Caco-2 (cell line): ENCODE data around the gene SQOR. TPM values are rescaled to one million over a fixed set of nuclear protein-coding genes. Genes with fewer than 3 reads are reported as not detected.

Source experiments
- BruUV-seq: library from RNA; stranded (reverse); fragments of 400-500 nt; replicated peaks from 2 replicates; lab custom pipeline; 2021; lab: Mats Ljungman, UMichigan
- CTCF ChIA-PET: fragments of 300-600 bp; sonication (Branson Sonifier 250); formaldehyde crosslinking; loops from one replicate; lab custom pipeline; 2022; ENCODE audit warnings: antibody characterized with exemption; lab: Charles Lee
- POLR2A ChIA-PET: fragments of 300-600 bp; sonication (Branson Sonifier 250); formaldehyde crosslinking; loops from one replicate; lab custom pipeline; 2022; ENCODE audit warnings: antibody characterized with exemption; lab: Charles Lee
- DNase-seq, 2 experiments: peaks; one replicate each; pipeline versions ENCODE4 v3.0.0 to v3.0.0-alpha.2; 2020 to 2022
- H3K27me3 ChIP-seq: replicated peaks from 2 replicates; pipeline ENCODE4 v1.6.0; 2011; ENCODE audit warnings: low read length; ENCODE audit not compliant: control insufficient read depth, insufficient read depth
- H3K36me3 ChIP-seq: 2 replicates; pipeline ENCODE4 v1.5.1; 2011; ENCODE audit warnings: low read length; ENCODE audit not compliant: control insufficient read depth, insufficient read depth
- H3K4me1 ChIP-seq: fragments of 250-450 bp; sonication (Bioruptor Pico); 2 replicates; pipeline ENCODE4 v1.5.1; 2020; ENCODE audit warnings: mild to moderate bottlenecking
- H3K4me3 ChIP-seq: 2 replicates; pipeline ENCODE4 v1.5.1; 2011; ENCODE audit warnings: low read depth, mild to moderate bottlenecking, control low read depth, low read length
- H3K9me3 ChIP-seq: fragments of 250-450 bp; sonication (Bioruptor Pico); 2 replicates; pipeline ENCODE4 v1.5.1; 2020; ENCODE audit warnings: mild to moderate bottlenecking, moderate library complexity
- H3K27ac Mint-ChIP-seq: one replicate; pipeline ENCODE4 v1.8.0; 2022; ENCODE audit warnings: mixed read lengths; ENCODE audit not compliant: unreplicated experiment
- H3K27me3 Mint-ChIP-seq: one replicate; pipeline ENCODE4 v1.8.0; 2022; ENCODE audit warnings: mixed read lengths; ENCODE audit not compliant: insufficient read depth, unreplicated experiment
- H3K36me3 Mint-ChIP-seq: one replicate; pipeline ENCODE4 v1.8.0; 2022; ENCODE audit warnings: mild to moderate bottlenecking, mixed read lengths; ENCODE audit not compliant: insufficient read depth, unreplicated experiment
- H3K4me1 Mint-ChIP-seq: one replicate; pipeline ENCODE4 v1.8.0; 2022; ENCODE audit warnings: low read depth, mixed read lengths; ENCODE audit not compliant: unreplicated experiment
- H3K4me3 Mint-ChIP-seq: one replicate; pipeline ENCODE4 v1.8.0; 2022; ENCODE audit warnings: mild to moderate bottlenecking, moderate library complexity, mixed read lengths; ENCODE audit not compliant: unreplicated experiment
- H3K9me3 Mint-ChIP-seq: one replicate; pipeline ENCODE4 v1.8.0; 2022; ENCODE audit warnings: mixed read lengths; ENCODE audit not compliant: unreplicated experiment
- CTCF ChIP-seq, 2 experiments: fragments of 200-600 bp in 1 of 2; IDR thresholded peaks; 1 replicate in 1 of 2; 2 replicates in 1 of 2; pipeline versions ENCODE4 v1.5.1 to v1.8.0; 2011 to 2022; ENCODE audit warnings: antibody characterized with exemption in 1 of 2, control low read depth in 1 of 2, inconsistent platforms in 1 of 2, low read depth in 1 of 2, low read length in 1 of 2, mild to moderate bottlenecking in 1 of 2, moderate library complexity in 1 of 2; ENCODE audit not compliant: insufficient read depth in 1 of 2, severe bottlenecking in 1 of 2, unreplicated experiment in 1 of 2
- intact Hi-C: fragments of 100-400 bp; cut with micrococcal nuclease; formaldehyde crosslinking; loops from one replicate; pipeline ENCODE4 v1.10.0; 2022; ENCODE audit not compliant: unreplicated experiment
- total RNA-seq: library from RNA; stranded (reverse); gene quantifications from 2 replicates; pipeline ENCODE4 v1.2.3, GENCODE V29; 2022

SQOR gene
- total RNA-seq, 1 experiment from 2014 or later, result 5.0 TPM

- no peaks in the 10 kb centered on the region for H3K9me3 Mint-ChIP-seq
- H3K27me3 Mint-ChIP-seq, result peaks cover 3% of the 10 kb centered on the region
- H3K4me3 ChIP-seq, result no peak overlapping the region
- no peak for TF ChIP-seq CTCF (IDR thresholded peaks at IDR 0.05; ENCODE audit: insufficient read depth in 1 of 2, low read depth in 1 of 2, low read length in 1 of 2, severe bottlenecking in 1 of 2, unreplicated experiment in 1 of 2)
- H3K4me1 ChIP-seq, result no peaks in the 10 kb centered on the region
- H3K27ac Mint-ChIP-seq, result no peak overlapping the region
- no peaks in the 10 kb centered on the region for H3K36me3 ChIP-seq
- intact Hi-C loops, result no loop called here
- ChIA-PET POLR2A (no interaction called here), CTCF (no interaction called here)
- BruUV-seq, result no TSS peak
- DNase-seq, result no peak
- H3K4me1 Mint-ChIP-seq, result no peaks in the 10 kb centered on the region
- H3K36me3 Mint-ChIP-seq, result no peaks in the 10 kb centered on the region
- H3K4me3 Mint-ChIP-seq, result no peak overlapping the region
- no peaks in the 10 kb centered on the region for H3K9me3 ChIP-seq
- H3K27me3 ChIP-seq, result no peaks in the 10 kb centered on the region
Observed at GRCh38 chr15:45677797-45678196, 43.0 kb downstream of the SQOR start.

- POLR2A ChIA-PET, result interaction anchor here (0.6 kb wide), 1 partner anchor 9 kb away, joined by 3 read pairs; no protein-coding TSS in a partner anchor
Observed at GRCh38 chr15:45678459-45679178, 43.8 kb downstream of the SQOR start.

GRCh38 chr15:45684533-45684932 lies 49.7 kb downstream of the SQOR start:
- no TSS peak for BruUV-seq
- intact Hi-C loops, result no loop called here
- CTCF ChIA-PET, result no interaction called here
- Histone ChIP-seq H3K9me3 (no peaks in the 10 kb centered on the region), H3K4me3 (no peak overlapping the region), H3K36me3 (no peaks in the 10 kb centered on the region), H3K27me3 (no peaks in the 10 kb centered on the region), H3K4me1 (no peaks in the 10 kb centered on the region)
- POLR2A ChIA-PET, result no interaction called here
- Mint-ChIP-seq H3K27ac (no peak overlapping the region), H3K9me3 (no peaks in the 10 kb centered on the region), H3K27me3 (no peaks in the 10 kb centered on the region), H3K4me1 (no peaks in the 10 kb centered on the region), H3K36me3 (no peaks in the 10 kb centered on the region), H3K4me3 (no peak overlapping the region)
- no peak for DNase-seq
- no peak for TF ChIP-seq CTCF (IDR thresholded peaks at IDR 0.05; ENCODE audit: insufficient read depth in 1 of 2, low read depth in 1 of 2, low read length in 1 of 2, severe bottlenecking in 1 of 2, unreplicated experiment in 1 of 2)

More at GRCh38 chr15:45678459-45679178, 43.8 kb downstream of the SQOR start:
- no peaks in the 10 kb centered on the region for H3K4me1 ChIP-seq
- Mint-ChIP-seq H3K9me3 (no peaks in the 10 kb centered on the region), H3K4me1 (no peaks in the 10 kb centered on the region), H3K27me3 (peaks cover 3% of the 10 kb centered on the region), H3K36me3 (no peaks in the 10 kb centered on the region), H3K27ac (no peak overlapping the region), H3K4me3 (no peak overlapping the region)
- H3K9me3 ChIP-seq, result no peaks in the 10 kb centered on the region
- intact Hi-C loops, result no loop called here
- DNase-seq, result no peak
- H3K4me3 ChIP-seq, result no peak overlapping the region
- H3K36me3 ChIP-seq, result no peaks in the 10 kb centered on the region
- H3K27me3 ChIP-seq, result no peaks in the 10 kb centered on the region
- BruUV-seq, result no TSS peak
- TF ChIP-seq CTCF (IDR thresholded peaks at IDR 0.05; ENCODE audit: insufficient read depth in 1 of 2, low read depth in 1 of 2, low read length in 1 of 2, severe bottlenecking in 1 of 2, unreplicated experiment in 1 of 2), result no peak
- CTCF ChIA-PET, result interaction anchor here (0.7 kb wide), 1 partner anchor 68 kb away, joined by 4 read pairs; no protein-coding TSS in a partner anchor
